ENCODE data around the gene CHST2. TPM values are rescaled to one million over a fixed set of nuclear protein-coding genes. Genes with fewer than 3 reads are reported as not detected.
"Not testable (repeated sequence)": the region's sequence is repeated elsewhere in the genome, so short reads cannot be mapped to it uniquely, and the experiment has no call there.

CHST2 gene, protein sequence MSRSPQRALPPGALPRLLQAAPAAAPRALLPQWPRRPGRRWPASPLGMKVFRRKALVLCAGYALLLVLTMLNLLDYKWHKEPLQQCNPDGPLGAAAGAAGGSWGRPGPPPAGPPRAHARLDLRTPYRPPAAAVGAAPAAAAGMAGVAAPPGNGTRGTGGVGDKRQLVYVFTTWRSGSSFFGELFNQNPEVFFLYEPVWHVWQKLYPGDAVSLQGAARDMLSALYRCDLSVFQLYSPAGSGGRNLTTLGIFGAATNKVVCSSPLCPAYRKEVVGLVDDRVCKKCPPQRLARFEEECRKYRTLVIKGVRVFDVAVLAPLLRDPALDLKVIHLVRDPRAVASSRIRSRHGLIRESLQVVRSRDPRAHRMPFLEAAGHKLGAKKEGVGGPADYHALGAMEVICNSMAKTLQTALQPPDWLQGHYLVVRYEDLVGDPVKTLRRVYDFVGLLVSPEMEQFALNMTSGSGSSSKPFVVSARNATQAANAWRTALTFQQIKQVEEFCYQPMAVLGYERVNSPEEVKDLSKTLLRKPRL
- total RNA-seq, result 1 to 10 TPM; 4.8 to 5.0 (median 4.9) TPM

DNA sequence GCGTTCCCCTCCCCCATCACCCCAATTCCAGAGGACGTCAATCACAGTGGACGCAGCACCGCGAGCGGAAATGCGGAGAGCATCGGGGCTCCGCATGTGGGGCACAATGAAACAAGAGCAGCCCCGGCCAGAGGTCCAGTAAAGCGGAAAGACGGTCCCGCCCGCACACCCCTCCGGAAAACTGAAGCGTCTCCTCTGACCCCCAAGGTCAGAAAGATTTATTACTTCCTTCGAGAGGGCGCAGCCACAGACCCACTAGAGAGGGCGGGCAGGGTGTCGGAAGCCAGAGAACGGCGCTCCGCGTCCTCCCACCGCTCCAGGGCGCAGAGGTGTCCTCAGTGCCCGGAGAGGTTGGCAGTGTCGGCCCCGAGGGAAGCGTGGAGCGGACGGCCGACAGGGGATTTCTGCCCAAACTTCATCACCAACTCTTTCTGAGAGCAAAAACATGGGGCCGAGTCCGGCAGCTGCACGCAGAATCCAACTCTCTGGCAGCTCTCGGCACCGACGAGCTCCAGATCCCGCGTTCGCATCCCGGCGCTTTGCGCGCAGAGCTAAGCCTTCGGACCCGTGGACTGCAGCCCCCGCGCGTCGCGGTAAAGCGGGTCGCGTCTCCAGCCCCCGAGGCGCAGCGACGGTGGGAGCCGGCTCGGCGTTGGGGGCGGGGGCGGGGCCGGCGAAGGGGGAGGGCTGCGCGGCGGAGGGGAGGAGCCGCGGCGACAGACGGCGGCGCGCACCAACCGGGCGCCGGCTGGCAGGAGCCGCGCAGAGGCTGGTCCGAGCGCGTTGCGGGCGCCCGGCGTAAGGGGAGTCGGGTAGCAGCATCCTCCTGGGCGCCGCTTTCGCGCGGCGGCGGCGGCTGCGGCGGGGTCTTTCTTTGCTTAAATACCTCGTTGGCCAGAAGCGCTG is at the start of gene CHST2:
CHST2 (plus strand) TSS at position 763 of the 906 bp plus-strand sequence. CDS start 1,046 bp downstream, outside the sequence.
- ATAC-seq, result peak; percentile 91
- peak; percentile 57 for DNase-seq
- Mint-ChIP-seq H3K4me1 (ENCODE audit: low read depth) (peaks cover 25% of the 10 kb centered on the region), H3K27me3 (ENCODE audit: low read depth) (peaks cover 2% of the 10 kb centered on the region), H3K9me3 (no peaks in the 10 kb centered on the region), H3K4me3 (peak within 1 kb of the TSS; percentile 89), H3K36me3 (ENCODE audit: insufficient read depth) (no peaks in the 10 kb centered on the region)

DNA sequence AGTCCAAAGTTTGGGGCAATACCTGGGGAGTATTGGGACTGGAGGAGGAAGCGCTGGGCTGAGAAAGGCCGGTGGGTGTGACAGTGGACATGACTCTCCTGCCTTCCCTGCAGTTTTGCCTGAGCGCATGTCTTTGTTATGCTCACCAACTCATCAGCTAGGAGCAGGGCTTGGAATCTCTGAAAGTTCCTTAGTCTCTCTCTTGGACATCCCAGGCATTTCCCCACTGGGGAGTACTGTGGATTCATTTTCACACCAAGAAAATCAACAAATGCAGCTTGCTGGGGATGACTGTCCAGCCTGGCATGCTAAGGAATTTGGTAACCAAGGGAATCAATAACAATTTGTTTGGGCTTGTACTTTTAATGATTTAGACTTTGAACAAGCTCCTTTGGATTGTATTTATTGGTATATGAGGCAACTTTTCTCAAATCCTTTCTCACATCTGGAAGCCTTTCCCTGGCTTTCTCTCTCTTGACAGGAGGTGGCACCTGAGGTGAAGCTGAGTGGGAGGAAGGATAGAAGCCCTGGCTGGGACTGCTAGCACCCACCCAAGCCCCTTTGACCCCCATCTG is 48.5 kb upstream of the CHST2 start:
- ATAC-seq (no peak), DNase-seq (no peak)
- H3K4me1 Mint-ChIP-seq (ENCODE audit: low read depth), result no peaks in the 10 kb centered on the region
- H3K27me3 Mint-ChIP-seq (ENCODE audit: low read depth), result peaks cover 2% of the 10 kb centered on the region
- H3K36me3 Mint-ChIP-seq (ENCODE audit: insufficient read depth), result no peaks in the 10 kb centered on the region
- H3K9me3 Mint-ChIP-seq, result no peaks in the 10 kb centered on the region
- no peak overlapping the region for H3K4me3 Mint-ChIP-seq

DNA sequence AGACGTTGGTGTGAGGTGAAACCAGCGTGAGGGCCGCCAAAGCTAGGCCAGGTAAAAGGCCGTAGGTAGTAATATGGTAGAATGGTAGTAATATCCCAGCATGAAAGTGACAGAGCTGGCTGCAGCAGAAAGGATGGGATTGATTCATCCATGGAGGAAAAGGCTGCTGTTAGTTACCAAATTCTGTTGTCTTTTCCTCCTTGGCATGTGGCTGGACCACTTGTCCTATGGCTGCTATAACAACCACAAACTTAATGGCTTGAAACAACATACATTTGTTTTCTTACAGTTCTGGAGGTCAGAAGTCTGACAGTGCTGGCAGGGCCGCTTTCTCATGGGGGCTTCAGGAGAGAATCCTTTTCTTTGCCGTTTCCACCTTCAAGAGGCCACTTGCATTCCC is 47.8 kb upstream of the CHST2 start:
- Mint-ChIP-seq H3K4me1 (ENCODE audit: low read depth) (no peaks in the 10 kb centered on the region), H3K4me3 (no peak overlapping the region), H3K9me3 (no peaks in the 10 kb centered on the region), H3K36me3 (ENCODE audit: insufficient read depth) (no peaks in the 10 kb centered on the region), H3K27me3 (ENCODE audit: low read depth) (peaks cover 2% of the 10 kb centered on the region)
- ATAC-seq, result no peak
- no peak for DNase-seq

DNA sequence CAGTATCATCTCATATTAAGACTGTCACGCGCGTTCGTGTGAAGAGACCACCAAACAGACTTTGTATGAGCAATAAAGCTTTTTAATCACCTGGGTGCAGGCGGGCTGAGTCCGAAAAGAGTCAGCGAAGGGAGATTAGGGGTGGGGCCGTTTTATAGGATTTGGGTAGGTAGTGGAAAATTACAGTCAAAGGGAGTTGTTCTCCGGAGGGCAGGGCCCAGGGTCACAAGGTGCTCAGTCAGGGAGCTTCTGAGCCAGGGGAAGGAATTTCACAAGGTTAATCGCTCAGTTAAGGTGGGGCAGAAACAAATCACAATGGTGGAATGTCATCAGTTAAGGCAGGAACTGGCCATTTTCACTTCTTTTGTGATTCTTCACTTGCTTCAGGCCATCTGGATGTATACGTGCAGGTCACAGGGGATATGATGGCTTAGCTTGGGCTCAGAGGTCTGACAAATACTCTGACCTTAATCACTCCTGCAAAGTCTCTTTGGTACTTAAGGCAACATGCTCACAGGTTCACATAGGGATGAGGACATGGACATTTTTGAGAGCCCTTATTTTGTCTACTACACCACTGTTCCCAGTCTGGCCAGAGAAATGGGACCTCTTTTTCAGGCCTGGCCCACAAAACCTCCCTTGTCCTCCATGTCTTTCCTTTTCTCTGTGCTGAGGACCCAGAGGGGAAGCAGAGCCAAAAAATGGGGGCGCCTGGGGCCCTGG is 47.1 kb upstream of the CHST2 start:
- not testable (repeated sequence) for H3K4me3 Mint-ChIP-seq; H3K9me3 Mint-ChIP-seq; H3K27me3 Mint-ChIP-seq (ENCODE audit: low read depth); DNase-seq; ATAC-seq; H3K4me1 Mint-ChIP-seq (ENCODE audit: low read depth); H3K36me3 Mint-ChIP-seq (ENCODE audit: insufficient read depth)

DNA sequence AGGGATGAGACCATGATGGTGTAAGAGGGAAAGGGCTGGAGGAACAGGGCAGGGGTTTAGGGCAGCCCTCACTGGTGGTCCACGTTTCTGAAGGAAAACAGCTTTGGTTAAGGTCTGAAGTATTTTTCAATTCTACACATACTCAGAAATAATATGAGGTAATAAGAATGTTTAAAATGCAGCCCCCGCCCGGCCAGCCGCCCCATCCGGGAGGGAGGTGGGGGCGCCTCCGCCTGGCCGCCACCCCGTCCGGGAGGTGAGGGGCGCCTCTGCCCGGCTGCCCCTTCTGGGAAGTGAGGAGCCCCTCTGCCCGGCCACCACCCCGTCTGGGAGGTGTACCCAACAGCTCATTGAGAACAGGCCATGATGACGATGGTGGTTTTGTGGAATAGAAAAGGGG is 46.0 kb upstream of the CHST2 start:
- H3K36me3 Mint-ChIP-seq (ENCODE audit: insufficient read depth); DNase-seq; ATAC-seq; H3K4me1 Mint-ChIP-seq (ENCODE audit: low read depth); H3K4me3 Mint-ChIP-seq; H3K27me3 Mint-ChIP-seq (ENCODE audit: low read depth); H3K9me3 Mint-ChIP-seq: not testable (repeated sequence)

DNA sequence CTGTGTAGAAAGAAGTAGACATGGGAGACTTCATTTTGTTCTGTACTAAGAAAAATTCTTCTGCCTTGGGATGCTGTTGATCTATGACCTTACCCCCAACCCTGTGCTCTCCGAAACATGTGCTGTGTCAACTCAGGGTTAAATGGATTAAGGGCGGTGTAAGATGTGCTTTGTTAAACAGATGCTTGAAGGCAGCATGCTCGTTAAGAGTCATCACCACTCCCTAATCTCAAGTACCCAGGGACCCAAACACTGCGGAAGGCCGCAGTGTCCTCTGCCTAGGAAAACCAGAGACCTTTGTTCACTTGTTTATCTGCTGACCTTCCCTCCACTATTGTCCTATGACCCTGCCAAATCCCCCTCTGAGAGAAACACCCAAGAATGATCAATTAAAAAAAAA is 45.6 kb upstream of the CHST2 start:
- H3K27me3 Mint-ChIP-seq (ENCODE audit: low read depth); H3K36me3 Mint-ChIP-seq (ENCODE audit: insufficient read depth); H3K9me3 Mint-ChIP-seq; ATAC-seq; H3K4me1 Mint-ChIP-seq (ENCODE audit: low read depth); DNase-seq; H3K4me3 Mint-ChIP-seq: not testable (repeated sequence)

DNA sequence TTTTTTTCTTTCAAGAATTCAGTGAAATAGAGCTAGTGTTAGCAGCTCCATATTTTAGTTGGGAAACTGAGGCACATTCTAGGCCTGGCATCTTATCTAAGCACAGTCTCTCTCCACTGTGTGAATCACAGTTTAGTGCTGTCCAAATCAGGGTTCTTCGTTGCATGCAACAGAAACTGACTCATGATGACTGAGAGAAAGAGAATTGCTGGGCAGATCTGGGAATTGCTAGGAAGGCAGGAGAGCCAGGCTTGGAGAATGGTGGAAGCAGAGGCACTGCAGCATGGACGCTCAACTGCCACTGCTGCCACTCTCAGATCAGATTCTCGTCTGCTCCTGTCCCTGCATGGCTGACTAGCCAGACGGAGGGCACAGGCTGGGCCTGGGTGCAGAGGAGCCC is 40.7 kb upstream of the CHST2 start:
- DNase-seq, result no peak
- no peaks in the 10 kb centered on the region for H3K36me3 Mint-ChIP-seq (ENCODE audit: insufficient read depth)
- no peaks in the 10 kb centered on the region for H3K9me3 Mint-ChIP-seq
- ATAC-seq, result no peak
- H3K4me1 Mint-ChIP-seq (ENCODE audit: low read depth), result peaks cover 14% of the 10 kb centered on the region
- H3K27me3 Mint-ChIP-seq (ENCODE audit: low read depth), result peaks cover 6% of the 10 kb centered on the region
- H3K4me3 Mint-ChIP-seq, result no peak overlapping the region

DNA sequence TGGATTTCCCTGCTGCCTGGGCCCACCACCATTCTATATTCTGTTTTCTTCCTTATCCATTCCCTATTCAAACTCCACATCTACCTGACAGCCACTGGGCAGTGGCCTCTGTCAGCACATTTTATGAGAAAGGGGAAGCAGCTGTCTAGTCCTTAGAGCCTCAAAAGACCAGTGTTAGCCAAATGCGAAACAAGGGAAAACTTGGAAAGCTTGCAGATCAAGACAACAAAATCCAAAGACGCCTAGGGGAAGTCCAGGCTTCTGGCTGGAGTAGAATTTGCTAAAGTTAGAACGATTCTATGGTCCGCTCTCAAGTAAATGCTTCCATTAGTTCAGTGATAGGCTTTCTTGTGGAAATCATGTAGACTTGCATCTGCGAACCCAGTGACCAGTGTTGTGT is 39.4 kb upstream of the CHST2 start:
- H3K36me3 Mint-ChIP-seq (ENCODE audit: insufficient read depth), result no peaks in the 10 kb centered on the region
- ATAC-seq (no peak), DNase-seq (no peak)
- peaks cover 14% of the 10 kb centered on the region for H3K4me1 Mint-ChIP-seq (ENCODE audit: low read depth)
- no peak overlapping the region for H3K4me3 Mint-ChIP-seq
- peaks cover 11% of the 10 kb centered on the region for H3K27me3 Mint-ChIP-seq (ENCODE audit: low read depth)
- H3K9me3 Mint-ChIP-seq, result no peaks in the 10 kb centered on the region

DNA sequence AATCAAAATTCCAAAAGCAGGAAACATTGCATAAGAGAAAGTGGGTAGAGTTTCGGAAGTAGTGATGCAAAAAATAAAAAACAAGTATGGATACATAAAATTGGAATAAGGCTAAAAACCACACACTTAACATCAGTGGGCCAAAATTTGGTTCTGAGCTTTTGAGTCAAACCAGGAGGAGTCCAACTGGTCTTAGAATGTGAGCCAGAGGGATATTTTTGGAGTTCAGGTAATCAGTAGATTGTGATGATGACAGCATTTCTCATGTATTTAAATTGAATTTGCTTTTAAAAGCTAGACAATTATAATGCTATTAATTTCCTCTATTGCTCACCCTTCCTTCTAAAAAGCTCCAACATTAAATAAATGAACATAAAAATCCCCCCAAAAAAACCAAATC is 38.2 kb upstream of the CHST2 start:
- peaks cover 11% of the 10 kb centered on the region for H3K27me3 Mint-ChIP-seq (ENCODE audit: low read depth)
- H3K4me1 Mint-ChIP-seq (ENCODE audit: low read depth), result peaks cover 14% of the 10 kb centered on the region
- DNase-seq (no peak), ATAC-seq (no peak)
- no peaks in the 10 kb centered on the region for H3K9me3 Mint-ChIP-seq
- H3K36me3 Mint-ChIP-seq (ENCODE audit: insufficient read depth), result no peaks in the 10 kb centered on the region
- no peak overlapping the region for H3K4me3 Mint-ChIP-seq

DNA sequence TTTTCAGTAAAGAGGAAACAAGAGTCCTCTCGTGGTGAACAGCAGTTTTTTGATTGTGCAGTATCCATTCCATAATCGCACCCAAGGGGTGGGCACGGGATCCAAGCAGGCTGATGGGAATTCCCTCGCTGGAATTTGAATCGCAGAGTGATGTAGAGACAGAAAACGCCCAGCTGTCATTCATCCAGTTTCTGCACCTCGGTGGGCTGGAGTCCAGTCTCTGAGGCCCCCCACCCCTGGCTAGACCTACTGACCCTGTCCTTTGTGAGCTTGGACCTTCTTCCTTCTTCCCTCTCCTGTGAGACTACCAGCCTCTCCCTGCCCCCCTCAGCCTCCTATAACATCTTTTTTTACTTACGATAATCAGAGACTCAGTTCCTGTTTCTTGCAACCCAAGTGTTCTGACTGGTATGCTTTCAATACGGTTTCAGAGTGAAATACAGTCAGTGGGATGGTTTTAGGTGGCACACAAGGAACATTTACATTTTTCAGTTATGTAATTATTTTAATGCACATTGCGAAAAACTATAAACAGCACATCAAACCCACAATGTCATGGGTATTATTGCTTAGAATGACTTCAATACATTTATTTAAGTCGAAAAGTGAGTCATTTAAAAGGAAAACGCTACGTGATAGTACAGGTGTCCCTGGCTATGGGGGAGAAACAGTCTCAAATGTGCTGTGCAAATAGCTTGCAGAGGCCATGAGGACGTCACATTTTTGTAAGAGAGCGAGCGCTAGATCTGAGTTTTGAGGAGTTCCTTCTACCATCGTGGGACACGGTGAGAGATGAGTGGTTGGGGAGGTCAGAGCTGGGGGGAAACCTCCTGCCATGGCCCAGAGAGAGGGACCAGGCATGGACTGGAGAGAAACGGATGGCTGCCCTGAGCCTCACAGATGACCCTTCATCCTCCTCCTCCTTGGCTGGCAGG is 37.5 kb upstream of the CHST2 start:
- no peak for DNase-seq
- H3K4me3 Mint-ChIP-seq, result peak overlapping the region; percentile 8
- peaks cover 11% of the 10 kb centered on the region for H3K27me3 Mint-ChIP-seq (ENCODE audit: low read depth)
- peak; percentile 82 to 85 for ATAC-seq
- H3K9me3 Mint-ChIP-seq, result no peaks in the 10 kb centered on the region
- H3K36me3 Mint-ChIP-seq (ENCODE audit: insufficient read depth), result no peaks in the 10 kb centered on the region
- H3K4me1 Mint-ChIP-seq (ENCODE audit: low read depth), result peaks cover 14% of the 10 kb centered on the region

DNA sequence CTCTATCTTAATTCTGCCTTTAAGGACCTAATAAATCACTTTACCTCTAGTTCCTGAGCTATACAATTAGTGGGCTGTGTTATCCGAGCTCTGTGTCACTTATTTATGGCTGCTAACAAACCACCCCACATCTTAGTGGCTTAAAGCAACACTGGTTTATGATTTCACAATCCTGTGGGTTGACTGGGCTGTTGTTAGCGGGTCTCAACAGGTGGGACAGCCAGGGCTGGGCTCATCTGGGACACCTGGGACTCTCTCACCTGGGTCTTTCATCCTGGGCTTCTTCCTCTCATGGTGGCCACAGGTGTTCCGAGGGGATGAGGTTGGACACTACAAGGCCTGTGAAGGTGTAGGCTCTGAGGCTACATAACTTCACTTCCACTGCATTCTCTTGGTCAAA is 35.8 kb upstream of the CHST2 start:
- no peaks in the 10 kb centered on the region for H3K9me3 Mint-ChIP-seq
- H3K4me1 Mint-ChIP-seq (ENCODE audit: low read depth), result peaks cover 14% of the 10 kb centered on the region
- H3K4me3 Mint-ChIP-seq, result no peak overlapping the region
- H3K36me3 Mint-ChIP-seq (ENCODE audit: insufficient read depth), result no peaks in the 10 kb centered on the region
- no peak for DNase-seq
- peaks cover 11% of the 10 kb centered on the region for H3K27me3 Mint-ChIP-seq (ENCODE audit: low read depth)
- no peak for ATAC-seq

DNA sequence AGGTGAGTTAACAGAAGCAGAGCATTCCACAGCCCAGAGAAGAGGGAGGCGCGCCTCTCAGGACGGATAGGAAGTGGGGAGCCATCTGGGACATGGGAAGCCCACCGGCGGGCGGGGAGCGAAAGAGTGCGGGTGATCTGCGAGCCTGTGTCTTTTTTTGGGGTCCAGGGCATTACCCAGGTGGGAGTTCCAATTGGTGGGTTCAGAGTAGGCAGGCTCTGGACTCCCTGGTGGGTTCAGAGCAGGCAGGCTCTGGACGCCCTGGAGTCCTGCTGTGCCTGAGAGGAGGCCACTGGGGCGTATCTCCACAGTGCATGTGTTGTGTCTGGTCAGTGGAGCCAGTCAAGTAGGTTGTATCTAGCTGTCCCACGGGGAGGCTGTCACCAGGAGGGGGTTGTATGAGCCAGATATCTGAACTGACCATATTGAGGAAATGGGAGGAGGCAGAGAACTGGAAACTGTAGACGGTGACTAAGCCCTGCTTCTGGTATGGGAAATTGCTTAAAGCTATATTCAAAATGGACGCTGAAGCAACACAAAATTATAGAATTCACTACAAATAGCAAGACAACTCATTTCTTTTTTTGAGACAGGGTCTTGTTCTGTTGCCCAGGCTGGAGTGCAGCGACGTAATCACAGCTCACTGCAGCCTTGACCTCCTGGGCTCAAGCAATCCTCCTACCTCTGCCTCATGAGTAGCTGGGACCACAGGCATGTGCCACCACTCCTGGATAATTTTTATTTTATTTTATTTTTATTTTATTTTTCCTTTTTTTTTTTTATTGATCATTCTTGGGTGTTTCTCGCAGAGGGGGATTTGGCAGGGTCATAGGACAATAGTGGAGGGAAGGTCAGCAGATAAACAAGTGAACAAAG is 34.5 kb upstream of the CHST2 start:
- Mint-ChIP-seq H3K4me1 (ENCODE audit: low read depth) (peaks cover 14% of the 10 kb centered on the region), H3K4me3 (no peak overlapping the region), H3K27me3 (ENCODE audit: low read depth) (peaks cover 11% of the 10 kb centered on the region), H3K9me3 (no peaks in the 10 kb centered on the region), H3K36me3 (ENCODE audit: insufficient read depth) (no peaks in the 10 kb centered on the region)
- no peak for ATAC-seq
- DNase-seq, result no peak
